H1 (cell line): Measurements from ENCODE around the gene SYK. TPM values are rescaled to one million over a fixed set of nuclear protein-coding genes. Genes with fewer than 3 reads are reported as not detected.

ENCODE experiments used
- NANOG ChIP-seq: IDR thresholded peaks from 2 replicates; pipeline ENCODE4 v1.6.1; 2011; ENCODE audit warnings: low read length, low read depth, mild to moderate bottlenecking, inconsistent platforms; ENCODE audit not compliant: insufficient read depth, poor library complexity, severe bottlenecking
- SP1 ChIP-seq: IDR thresholded peaks from 2 replicates; pipeline ENCODE4 v1.6.1; 2011; ENCODE audit warnings: low read depth, low read length
- TEAD4 ChIP-seq: IDR thresholded peaks from 2 replicates; pipeline ENCODE4 v1.6.1; 2012; ENCODE audit warnings: low read depth, low read length, inconsistent platforms, mixed read lengths
- polyA plus RNA-seq, 7 experiments: library from polyadenylated mRNA; depleted of rRNA in 3 of 7; stranded (reverse) in 5 of 7; unstranded in 2 of 7; fragments of >200 nt in 5 of 7; fragments of 200-250 nt in 2 of 7; gene quantifications; 1 replicate in 5 of 7; 2 replicates in 1 of 7; 4 replicates in 1 of 7; pipeline versions ENCODE4 v1.2.1 to v1.2.3, GENCODE V29; 2011 to 2013; ENCODE audit warnings: missing spikeins in 2 of 7, mixed read lengths in 2 of 7
- total RNA-seq: library from RNA; stranded (reverse); fragmentation: NEBNext Ultra II Directional; extraction: Animal tissue kit (Norgen Biotek cat#: 25700); gene quantifications from 2 replicates; pipeline ENCODE4 v1.2.1, GENCODE V29; 2021
- TF ChIP-seq, protein P1 (sequence below), 3 experiments: IDR thresholded peaks; 1 replicate in 2 of 3; 2 replicates in 1 of 3; pipeline versions ENCODE4 v1.5.1 to v1.6.1; 2011; ENCODE audit warnings: low read length in 3 of 3, mild to moderate bottlenecking in 3 of 3, inconsistent platforms in 2 of 3, low read depth in 1 of 3, moderate library complexity in 1 of 3; ENCODE audit not compliant: insufficient read depth in 1 of 3; ENCODE audit errors: control extremely low read depth in 1 of 3

The SYK gene
- total and polyA plus RNA-seq, 2 of the 8 experiments (the other 6 are each of a cell fraction or from before 2014, with no cell fraction given), result 1.5 to 4.4 TPM

DNA sequence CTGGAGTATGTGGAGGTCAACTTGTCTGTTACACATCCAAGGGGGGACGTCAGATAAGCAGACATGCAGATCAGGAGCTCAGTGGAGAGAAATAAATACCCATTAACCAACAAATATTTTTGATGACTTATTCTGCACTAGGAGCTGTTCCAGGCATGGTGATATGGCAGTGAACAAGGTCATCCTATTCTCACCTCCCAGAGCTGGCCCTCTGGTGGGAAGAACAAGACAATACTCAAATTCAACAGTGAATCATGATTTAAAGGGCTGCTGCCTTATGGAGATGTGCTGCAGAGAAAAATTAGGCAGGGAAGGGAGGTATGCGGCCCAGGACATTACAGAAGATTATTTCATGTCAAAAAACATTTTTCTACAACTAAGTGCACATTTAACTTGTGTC is 36.5 kb downstream of the SYK start (continued):
- TF ChIP-seq, protein P1, sequence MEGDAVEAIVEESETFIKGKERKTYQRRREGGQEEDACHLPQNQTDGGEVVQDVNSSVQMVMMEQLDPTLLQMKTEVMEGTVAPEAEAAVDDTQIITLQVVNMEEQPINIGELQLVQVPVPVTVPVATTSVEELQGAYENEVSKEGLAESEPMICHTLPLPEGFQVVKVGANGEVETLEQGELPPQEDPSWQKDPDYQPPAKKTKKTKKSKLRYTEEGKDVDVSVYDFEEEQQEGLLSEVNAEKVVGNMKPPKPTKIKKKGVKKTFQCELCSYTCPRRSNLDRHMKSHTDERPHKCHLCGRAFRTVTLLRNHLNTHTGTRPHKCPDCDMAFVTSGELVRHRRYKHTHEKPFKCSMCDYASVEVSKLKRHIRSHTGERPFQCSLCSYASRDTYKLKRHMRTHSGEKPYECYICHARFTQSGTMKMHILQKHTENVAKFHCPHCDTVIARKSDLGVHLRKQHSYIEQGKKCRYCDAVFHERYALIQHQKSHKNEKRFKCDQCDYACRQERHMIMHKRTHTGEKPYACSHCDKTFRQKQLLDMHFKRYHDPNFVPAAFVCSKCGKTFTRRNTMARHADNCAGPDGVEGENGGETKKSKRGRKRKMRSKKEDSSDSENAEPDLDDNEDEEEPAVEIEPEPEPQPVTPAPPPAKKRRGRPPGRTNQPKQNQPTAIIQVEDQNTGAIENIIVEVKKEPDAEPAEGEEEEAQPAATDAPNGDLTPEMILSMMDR (IDR thresholded peaks at IDR 0.05; ENCODE audit: control extremely low read depth in 1 of 3, insufficient read depth in 1 of 3, low read depth in 1 of 3, low read length in 3 of 3), result peak in 2 of 3 experiments; percentile 8 to 17; a peak in 2 of 4 replicates
- TF ChIP-seq SP1 (no peak), NANOG (no peak), TEAD4 (no peak)
